Activated T-helper 1 cell treated with anti-CD3 and anti-CD28 coated beads, Interleukin-12 subunit alpha, Interleukin-12 subunit beta, Interleukin-2, Interleukin-4 antibody, amounts not matched to agents 30 ng/mL and 10 ng/mL and 1 ng/mL, durations not matched to agents 14 hours and 24 hours and 36 hours (primary cell): ENCODE data around the gene RIC3. TPM values are rescaled to one million over a fixed set of nuclear protein-coding genes. Genes with fewer than 3 reads are reported as not detected.

ENCODE experiments used
- DNase-seq: peaks from one replicate; pipeline ENCODE4 v3.0.0; 2021; ENCODE audit warnings: low spot score
- H3K27ac Mint-ChIP-seq: one replicate; pipeline ENCODE4 v1.8.0; 2021; ENCODE audit warnings: mild to moderate bottlenecking, mixed read lengths
- H3K27me3 Mint-ChIP-seq: one replicate; pipeline ENCODE4 v1.8.0; 2022; ENCODE audit warnings: mild to moderate bottlenecking, moderate library complexity, mixed read lengths; ENCODE audit not compliant: insufficient read depth
- H3K36me3 Mint-ChIP-seq: one replicate; pipeline ENCODE4 v1.8.0; 2021; ENCODE audit warnings: low read depth, mixed read lengths
- H3K4me1 Mint-ChIP-seq: one replicate; pipeline ENCODE4 v1.8.0; 2021; ENCODE audit warnings: low read depth, mixed read lengths
- H3K4me3 Mint-ChIP-seq: one replicate; pipeline ENCODE4 v1.8.0; 2021; ENCODE audit warnings: mild to moderate bottlenecking, moderate library complexity, mixed read lengths
- H3K9me3 Mint-ChIP-seq: one replicate; pipeline ENCODE4 v1.8.0; 2021; ENCODE audit warnings: mixed read lengths
- intact Hi-C: fragments of 100-400 bp; cut with micrococcal nuclease; formaldehyde crosslinking; loops from one replicate; pipeline ENCODE4 v1.15.1; 2024
- total RNA-seq: library from RNA; stranded (reverse); gene quantifications from 2 replicates; pipeline ENCODE4 v1.2.3, GENCODE V29; 2022

Gene RIC3, protein sequence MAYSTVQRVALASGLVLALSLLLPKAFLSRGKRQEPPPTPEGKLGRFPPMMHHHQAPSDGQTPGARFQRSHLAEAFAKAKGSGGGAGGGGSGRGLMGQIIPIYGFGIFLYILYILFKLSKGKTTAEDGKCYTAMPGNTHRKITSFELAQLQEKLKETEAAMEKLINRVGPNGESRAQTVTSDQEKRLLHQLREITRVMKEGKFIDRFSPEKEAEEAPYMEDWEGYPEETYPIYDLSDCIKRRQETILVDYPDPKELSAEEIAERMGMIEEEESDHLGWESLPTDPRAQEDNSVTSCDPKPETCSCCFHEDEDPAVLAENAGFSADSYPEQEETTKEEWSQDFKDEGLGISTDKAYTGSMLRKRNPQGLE
- total RNA-seq, result 4.7 and 7.4 TPM in 2 replicates

DNA sequence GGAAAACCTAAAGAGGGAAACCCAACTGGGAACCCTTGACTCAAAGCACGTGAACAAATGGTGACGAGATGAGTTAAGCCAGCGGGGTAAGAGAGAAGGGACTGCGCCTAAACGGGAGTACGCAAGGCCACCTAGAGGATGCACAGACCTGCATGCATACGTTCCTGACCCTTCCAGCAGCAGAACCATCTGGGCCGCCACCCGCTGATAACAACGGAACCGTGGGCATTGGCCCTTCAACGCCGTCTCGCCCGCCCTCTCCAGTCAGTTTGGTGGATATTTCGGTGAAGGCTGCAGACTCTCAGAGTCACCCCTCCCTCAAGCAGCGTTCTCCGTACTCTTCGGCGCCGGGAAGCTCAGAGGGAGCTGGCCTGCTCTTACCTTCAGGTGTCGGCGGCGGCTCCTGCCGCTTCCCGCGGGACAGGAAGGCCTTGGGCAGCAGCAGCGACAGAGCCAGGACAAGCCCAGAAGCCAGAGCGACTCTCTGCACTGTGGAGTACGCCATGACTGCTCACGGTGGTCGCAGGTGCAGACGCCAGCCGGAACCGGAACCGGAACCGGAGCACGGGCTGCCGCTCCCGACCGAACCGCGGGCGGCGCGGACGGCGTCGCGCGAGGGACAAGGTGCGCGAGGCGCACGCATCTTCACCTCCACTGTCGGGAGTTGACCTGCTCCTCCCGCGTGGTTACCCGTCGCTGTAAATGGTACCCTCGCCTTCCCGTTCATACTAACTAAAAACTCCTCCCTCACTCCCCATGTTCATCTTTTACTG lies at the start of gene RIC3:
RIC3 (minus strand) TSS at position 541 of the 773 bp plus-strand sequence; CDS start at position 505, 36 bp downstream.
- peak within 1 kb of the TSS; percentile 84 for H3K4me3 Mint-ChIP-seq
- H3K27me3 Mint-ChIP-seq, result peaks cover 32% of the 10 kb centered on the region

DNA sequence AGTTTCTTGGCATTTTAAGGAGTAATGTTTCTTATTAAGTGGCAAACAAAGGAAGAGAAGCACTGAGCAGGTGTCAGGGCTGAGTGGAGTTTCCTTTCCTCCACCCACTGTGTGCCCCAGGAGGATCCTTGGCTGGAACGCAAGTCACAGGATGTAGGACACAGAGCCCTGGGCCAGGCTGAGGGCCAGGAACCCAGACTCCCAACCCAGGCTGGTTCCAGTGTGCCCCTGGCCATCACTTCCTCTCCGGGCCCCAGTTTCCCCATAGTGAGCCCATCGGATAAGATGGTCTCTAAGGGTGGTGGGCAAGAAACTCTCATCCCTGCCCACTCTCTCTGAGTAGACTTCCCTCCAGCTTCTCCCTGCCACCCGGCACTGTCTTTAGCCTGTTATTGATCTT lies 49.6 kb upstream of the RIC3 start:
- intact Hi-C loops, result no loop called here
- H3K4me1 Mint-ChIP-seq, result peaks cover 8% of the 10 kb centered on the region

More for the DNA sequence above, at the start of gene RIC3:
- H3K27ac Mint-ChIP-seq, result peak within 1 kb of the TSS; percentile 35
- intact Hi-C loops, result no loop called here
- H3K4me1 Mint-ChIP-seq, result peaks cover 15% of the 10 kb centered on the region
- H3K36me3 Mint-ChIP-seq, result peaks cover 6% of the 10 kb centered on the region
- H3K9me3 Mint-ChIP-seq, result no peaks in the 10 kb centered on the region
- peak; percentile 9 for DNase-seq

DNA sequence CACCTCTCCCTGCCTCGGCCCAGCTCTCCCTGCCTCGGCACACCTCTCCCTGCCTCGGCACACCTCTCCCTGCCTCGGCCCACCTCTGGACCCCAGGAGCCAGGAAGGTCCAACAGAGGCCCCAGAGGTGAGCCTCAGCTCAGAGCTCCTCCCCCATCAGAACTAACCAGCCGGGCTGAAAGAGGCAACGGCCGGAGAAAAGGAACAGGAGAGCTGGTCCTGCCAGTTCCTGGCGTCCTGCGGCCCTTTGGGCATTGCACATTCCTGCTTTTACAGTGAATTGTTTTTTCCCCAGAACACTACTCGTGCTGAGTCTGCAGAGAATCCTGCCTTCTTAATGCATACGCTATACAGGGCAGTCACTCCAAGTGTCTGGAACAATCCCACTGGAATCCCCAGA lies 49.1 kb upstream of the RIC3 start:
- no peak for DNase-seq
- intact Hi-C loops, result no loop called here
- Mint-ChIP-seq H3K4me1 (peaks cover 6% of the 10 kb centered on the region), H3K9me3 (no peaks in the 10 kb centered on the region), H3K4me3 (no peak overlapping the region), H3K27ac (no peak overlapping the region), H3K36me3 (no peaks in the 10 kb centered on the region), H3K27me3 (peaks cover 5% of the 10 kb centered on the region)

More for the DNA sequence above, 49.6 kb upstream of the RIC3 start:
- Mint-ChIP-seq H3K27me3 (peaks cover 7% of the 10 kb centered on the region), H3K4me3 (no peak overlapping the region), H3K9me3 (no peaks in the 10 kb centered on the region), H3K27ac (no peak overlapping the region), H3K36me3 (no peaks in the 10 kb centered on the region)
- DNase-seq, result no peak

DNA sequence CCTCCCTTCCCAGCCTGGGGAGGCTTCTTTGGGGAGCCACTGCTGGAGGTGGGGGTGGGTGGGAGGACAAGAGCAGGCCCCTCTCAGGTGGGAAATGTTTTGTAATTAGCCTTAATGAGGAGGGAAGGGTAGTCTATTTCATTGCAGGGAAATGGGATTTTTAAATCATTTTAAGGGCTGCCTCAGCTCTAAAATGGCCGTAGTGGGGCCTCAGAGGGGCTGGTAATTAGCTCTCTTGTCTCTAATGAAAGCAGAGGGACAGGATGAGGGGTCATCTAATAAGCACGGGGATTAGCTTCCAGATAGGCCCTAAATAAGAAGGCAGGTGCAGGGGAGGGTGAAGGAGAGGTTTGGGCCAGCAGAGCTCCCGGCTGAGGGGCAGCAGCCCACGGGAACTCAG lies 48.3 kb upstream of the RIC3 start:
- H3K4me1 Mint-ChIP-seq, result no peaks in the 10 kb centered on the region
- intact Hi-C loops, result no loop called here
- H3K27me3 Mint-ChIP-seq, result peaks cover 5% of the 10 kb centered on the region
- H3K36me3 Mint-ChIP-seq, result no peaks in the 10 kb centered on the region
- H3K9me3 Mint-ChIP-seq, result no peaks in the 10 kb centered on the region
- DNase-seq, result no peak
- no peak overlapping the region for H3K4me3 Mint-ChIP-seq
- no peak overlapping the region for H3K27ac Mint-ChIP-seq

DNA sequence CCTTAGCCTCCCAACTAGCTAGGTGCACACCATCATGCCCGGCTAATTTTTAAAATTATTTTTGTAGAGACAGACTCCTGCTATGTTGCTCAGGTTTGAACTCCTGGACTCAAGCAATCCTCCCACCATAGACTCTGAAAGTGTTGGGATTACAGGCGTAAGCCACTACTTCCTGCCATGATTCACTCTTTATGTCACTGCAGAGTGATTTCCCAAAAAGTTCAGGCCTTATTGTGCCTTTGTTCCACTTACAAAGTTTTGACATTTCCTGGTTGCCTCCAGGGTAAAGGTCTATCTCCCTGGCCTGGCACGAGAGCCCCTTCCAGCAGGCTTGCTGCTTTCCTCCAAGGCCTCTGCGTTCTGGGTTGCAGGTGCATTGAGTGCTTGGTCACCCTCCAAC lies 44.6 kb upstream of the RIC3 start:
- H3K27me3 Mint-ChIP-seq, result no peaks in the 10 kb centered on the region
- H3K36me3 Mint-ChIP-seq, result no peaks in the 10 kb centered on the region
- intact Hi-C loops, result no loop called here
- no peak overlapping the region for H3K4me3 Mint-ChIP-seq
- no peaks in the 10 kb centered on the region for H3K4me1 Mint-ChIP-seq
- H3K9me3 Mint-ChIP-seq, result no peaks in the 10 kb centered on the region
- no peak overlapping the region for H3K27ac Mint-ChIP-seq
- no peak for DNase-seq

DNA sequence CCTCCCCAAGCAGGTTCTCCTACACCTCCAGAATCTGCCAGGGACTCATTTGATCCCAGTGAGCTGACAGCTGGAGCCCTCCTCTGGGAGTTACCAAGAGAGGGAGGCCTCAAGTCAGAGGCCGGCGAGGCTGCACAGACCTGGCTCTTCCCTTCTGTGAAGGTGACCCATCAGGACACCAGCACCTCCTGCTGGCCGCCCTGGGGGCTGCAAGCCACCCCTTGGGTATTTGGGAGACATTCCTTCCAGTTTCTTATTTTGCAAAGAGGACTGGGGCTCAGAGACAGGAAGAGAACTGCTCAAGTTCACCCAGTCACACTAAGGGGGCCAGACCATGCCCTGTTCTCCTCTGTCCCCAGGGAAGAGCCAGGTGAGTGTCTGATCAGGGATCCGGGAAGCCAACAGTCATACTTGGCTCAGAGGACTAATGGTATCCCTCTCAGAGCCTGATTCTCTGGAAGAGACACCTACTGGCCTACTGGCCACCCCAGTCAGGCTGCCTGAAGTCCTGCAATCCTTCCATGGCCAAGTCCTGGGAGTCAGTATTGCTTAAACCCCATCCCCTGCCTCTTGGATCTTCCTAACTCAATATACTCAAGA lies 40.5 kb upstream of the RIC3 start:
- Mint-ChIP-seq H3K27ac (no peak overlapping the region), H3K4me1 (no peaks in the 10 kb centered on the region), H3K4me3 (no peak overlapping the region), H3K9me3 (no peaks in the 10 kb centered on the region), H3K27me3 (peaks cover 7% of the 10 kb centered on the region), H3K36me3 (no peaks in the 10 kb centered on the region)
- intact Hi-C loops, result no loop called here
- DNase-seq, result no peak

DNA sequence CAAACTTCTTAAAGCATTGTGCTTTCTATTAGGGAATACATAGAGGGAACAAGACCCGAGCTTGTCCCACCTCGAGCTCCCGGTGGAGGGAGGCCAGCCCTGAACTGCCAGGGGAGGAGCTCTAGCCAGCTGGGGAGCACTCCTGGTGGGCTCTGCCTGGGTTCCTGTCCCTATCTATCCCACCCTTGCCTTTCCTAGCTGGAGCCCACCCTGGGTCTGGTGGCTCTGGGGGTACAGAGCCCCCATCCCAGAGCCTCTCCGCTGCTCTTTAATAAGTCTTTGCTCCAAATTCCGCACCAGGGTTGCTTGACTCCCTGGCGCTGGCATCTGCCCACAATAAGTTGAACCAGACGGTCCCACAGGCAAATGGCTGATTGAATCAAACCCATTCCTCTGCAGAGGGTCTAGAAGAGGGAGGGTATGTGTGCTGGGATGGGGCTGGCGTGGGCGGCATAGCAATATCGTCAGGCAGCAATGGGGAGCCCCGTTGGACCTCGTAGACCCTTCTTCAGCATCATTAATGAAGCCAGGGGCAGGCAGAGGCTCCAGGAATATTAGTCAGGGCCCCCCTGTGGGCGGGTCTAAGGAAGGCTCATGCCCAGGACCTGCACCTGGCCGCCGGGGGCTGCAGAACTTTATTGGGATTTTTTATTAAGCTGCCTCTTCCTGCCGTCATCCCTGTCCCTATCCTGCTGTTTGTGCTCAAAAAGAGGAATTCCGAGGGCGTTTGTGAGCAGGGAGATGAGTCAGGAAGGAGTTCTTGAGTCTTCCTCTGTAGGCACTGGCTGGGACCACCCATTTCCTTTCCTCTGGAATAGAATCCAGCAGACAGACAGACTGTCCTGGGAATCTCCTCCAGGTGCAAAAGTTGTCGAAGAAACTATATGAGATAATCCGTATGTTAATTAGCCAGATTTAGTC lies 38.5 kb upstream of the RIC3 start:
- DNase-seq, result no peak
- H3K27ac Mint-ChIP-seq, result no peak overlapping the region
- intact Hi-C loops, result no loop called here
- no peaks in the 10 kb centered on the region for H3K36me3 Mint-ChIP-seq
- H3K27me3 Mint-ChIP-seq, result peaks cover 7% of the 10 kb centered on the region
- no peaks in the 10 kb centered on the region for H3K4me1 Mint-ChIP-seq
- no peaks in the 10 kb centered on the region for H3K9me3 Mint-ChIP-seq
- no peak overlapping the region for H3K4me3 Mint-ChIP-seq

DNA sequence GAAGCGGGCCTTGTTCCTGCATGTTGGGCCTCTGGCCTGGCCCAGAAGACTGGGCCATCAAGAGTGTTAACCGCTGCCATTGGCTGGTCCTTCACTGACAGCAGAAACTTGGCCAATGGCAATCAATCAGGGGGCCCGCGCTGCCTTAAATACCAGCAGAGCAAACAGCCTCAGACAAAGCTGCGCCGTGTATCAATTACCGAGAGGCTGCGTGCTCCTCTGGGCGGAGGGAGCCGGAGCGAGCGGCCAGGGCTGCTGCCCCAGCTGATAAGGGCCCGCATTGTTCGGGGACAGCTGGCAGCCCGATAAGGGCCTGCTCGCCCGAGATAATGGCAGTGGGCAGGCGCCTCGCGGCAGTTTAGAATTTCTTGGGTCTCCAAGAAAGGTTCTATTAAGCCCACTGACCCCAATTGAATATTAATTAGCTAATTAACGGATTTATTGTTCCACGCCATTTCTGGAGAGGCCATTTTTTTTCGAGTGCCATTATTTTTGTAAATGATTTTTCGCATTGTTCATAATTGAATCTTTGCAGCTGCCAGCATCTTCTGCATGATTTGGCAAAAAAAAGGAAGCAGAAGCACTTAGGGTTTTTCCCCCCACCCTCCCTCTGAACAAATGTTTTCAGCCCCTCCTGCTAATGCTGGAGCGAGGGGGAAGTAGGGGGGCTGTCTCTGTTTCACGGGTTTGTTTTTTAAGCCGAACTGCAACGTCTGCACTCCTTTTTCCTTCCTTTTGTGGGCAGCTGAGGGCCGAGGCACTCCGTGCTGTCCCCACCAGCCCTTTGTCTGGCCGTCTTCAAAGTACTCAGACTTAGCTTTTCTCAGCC lies 37.6 kb upstream of the RIC3 start:
- H3K27me3 Mint-ChIP-seq, result peaks cover 7% of the 10 kb centered on the region
- H3K9me3 Mint-ChIP-seq, result no peaks in the 10 kb centered on the region
- H3K4me3 Mint-ChIP-seq, result no peak overlapping the region
- intact Hi-C loops, result no loop called here
- H3K36me3 Mint-ChIP-seq, result no peaks in the 10 kb centered on the region
- no peak for DNase-seq
- H3K4me1 Mint-ChIP-seq, result no peaks in the 10 kb centered on the region
- H3K27ac Mint-ChIP-seq, result no peak overlapping the region

DNA sequence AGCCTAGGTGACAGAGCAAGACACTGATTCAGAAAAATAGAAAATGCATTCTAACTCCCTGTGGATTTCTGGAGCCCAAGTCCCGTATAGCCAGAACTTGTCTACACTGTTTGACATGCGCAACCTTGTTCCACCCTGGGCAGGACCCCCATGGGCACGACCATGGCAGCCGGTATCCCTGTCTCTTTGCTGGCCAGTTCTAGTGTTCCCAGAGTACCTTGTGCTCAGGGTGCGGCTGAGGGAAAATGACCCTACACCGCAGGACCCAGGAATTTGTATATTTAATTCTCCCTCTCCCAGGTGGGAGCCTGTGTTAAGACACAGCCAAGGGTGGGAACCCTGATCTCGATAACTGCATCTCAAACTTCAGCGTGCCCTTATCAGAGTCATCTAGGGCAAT lies 36.7 kb upstream of the RIC3 start:
- Mint-ChIP-seq H3K9me3 (no peaks in the 10 kb centered on the region), H3K27me3 (peaks cover 7% of the 10 kb centered on the region), H3K27ac (no peak overlapping the region), H3K4me3 (no peak overlapping the region), H3K4me1 (no peaks in the 10 kb centered on the region), H3K36me3 (no peaks in the 10 kb centered on the region)
- intact Hi-C loops, result no loop called here
- no peak for DNase-seq

DNA sequence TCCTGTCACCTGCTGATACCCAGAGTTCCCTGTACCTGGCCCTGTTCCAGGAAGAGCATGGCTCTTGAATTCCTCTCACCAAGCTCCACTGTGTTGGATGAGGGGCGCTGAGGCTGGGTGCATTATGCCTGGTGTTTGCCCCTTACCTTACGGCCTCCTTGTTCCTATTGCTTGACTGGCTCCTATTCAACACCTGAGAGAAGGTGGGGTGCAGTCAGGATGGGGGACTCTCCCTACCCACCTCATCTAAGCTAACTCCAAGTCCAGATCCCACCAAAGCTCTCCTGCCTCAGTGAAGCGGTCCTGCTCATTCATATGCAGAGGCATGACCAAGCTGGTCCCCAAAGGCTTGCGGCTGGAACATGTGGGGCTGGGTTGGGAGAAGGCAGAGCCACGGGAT lies 35.8 kb upstream of the RIC3 start:
- intact Hi-C loops, result no loop called here
- DNase-seq, result no peak
- Mint-ChIP-seq H3K27me3 (peaks cover 7% of the 10 kb centered on the region), H3K4me3 (no peak overlapping the region), H3K27ac (no peak overlapping the region), H3K36me3 (no peaks in the 10 kb centered on the region), H3K4me1 (no peaks in the 10 kb centered on the region), H3K9me3 (no peaks in the 10 kb centered on the region)

DNA sequence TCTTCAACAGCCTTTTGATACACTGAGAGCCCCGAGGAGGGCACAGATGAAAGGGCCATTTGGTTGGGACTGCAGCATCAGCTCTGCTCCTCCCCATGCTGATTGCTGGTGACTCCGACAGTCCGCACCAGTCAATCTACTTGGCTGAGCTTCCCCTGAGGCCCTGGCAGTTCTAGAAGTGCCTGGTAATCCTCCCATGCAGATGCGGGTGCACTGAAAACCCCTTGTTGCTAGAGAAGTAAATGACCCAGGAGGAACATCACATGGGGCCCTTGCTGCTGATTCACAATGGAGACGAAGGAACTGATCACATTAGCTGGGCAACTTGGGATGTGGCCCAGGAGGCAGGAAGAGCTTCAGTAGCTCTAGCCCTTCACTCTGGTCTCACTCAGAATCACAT lies 35.2 kb upstream of the RIC3 start:
- no peaks in the 10 kb centered on the region for H3K36me3 Mint-ChIP-seq
- no peak overlapping the region for H3K27ac Mint-ChIP-seq
- H3K4me3 Mint-ChIP-seq, result no peak overlapping the region
- no peaks in the 10 kb centered on the region for H3K4me1 Mint-ChIP-seq
- intact Hi-C loops, result no loop called here
- no peaks in the 10 kb centered on the region for H3K9me3 Mint-ChIP-seq
- H3K27me3 Mint-ChIP-seq, result peaks cover 7% of the 10 kb centered on the region
- no peak for DNase-seq

DNA sequence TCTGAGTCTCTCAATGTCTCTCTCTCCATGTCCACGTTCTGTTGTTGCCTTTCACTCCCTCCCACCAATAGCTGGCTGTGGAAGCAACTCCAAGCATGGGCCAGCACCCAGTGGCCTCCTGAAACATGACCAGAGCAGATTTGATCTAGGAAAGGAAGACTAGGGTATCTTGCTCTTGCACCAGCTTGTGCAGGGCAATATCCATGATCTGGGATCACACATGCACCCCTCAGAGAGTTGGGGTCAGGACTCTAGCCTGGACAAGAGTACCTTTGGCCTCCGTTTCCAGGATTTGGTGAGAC lies 34.5 kb upstream of the RIC3 start:
- Mint-ChIP-seq H3K4me3 (no peak overlapping the region), H3K27me3 (peaks cover 7% of the 10 kb centered on the region), H3K4me1 (no peaks in the 10 kb centered on the region), H3K27ac (no peak overlapping the region), H3K36me3 (no peaks in the 10 kb centered on the region), H3K9me3 (no peaks in the 10 kb centered on the region)
- intact Hi-C loops, result no loop called here
- no peak for DNase-seq
